ENCODE data around the gene HOATZ. TPM values are rescaled to one million over a fixed set of nuclear protein-coding genes. Genes with fewer than 3 reads are reported as not detected.

Gene HOATZ
- total RNA-seq, 1 donor from 2014 or later = not detected

GRCh38 chr11:111569476-111569875, 54.9 kb downstream of the HOATZ start:
- no peak for TF ChIP-seq CTCF (IDR thresholded peaks at IDR 0.05; ENCODE audit: unreplicated experiment)
- no peak overlapping the region for H3K27ac Mint-ChIP-seq (ENCODE audit: unreplicated experiment)
- no peaks in the 10 kb centered on the region for H3K9me3 Mint-ChIP-seq (ENCODE audit: unreplicated experiment)
- H3K4me1 Mint-ChIP-seq (ENCODE audit: unreplicated experiment) = peaks cover 14% of the 10 kb centered on the region
- H3K4me3 Mint-ChIP-seq (ENCODE audit: unreplicated experiment) = no peak overlapping the region
- H3K27me3 Mint-ChIP-seq (ENCODE audit: unreplicated experiment) = no peaks in the 10 kb centered on the region
- no peaks in the 10 kb centered on the region for H3K36me3 Mint-ChIP-seq (ENCODE audit: low read depth, unreplicated experiment)
- no peak for DNase-seq (ENCODE audit: low spot score)

- no peak for DNase-seq (ENCODE audit: low spot score)
- Mint-ChIP-seq H3K4me1 (ENCODE audit: unreplicated experiment) (peaks cover 22% of the 10 kb centered on the region), H3K9me3 (ENCODE audit: unreplicated experiment) (no peaks in the 10 kb centered on the region), H3K27ac (ENCODE audit: unreplicated experiment) (no peak overlapping the region), H3K27me3 (ENCODE audit: unreplicated experiment) (no peaks in the 10 kb centered on the region), H3K36me3 (ENCODE audit: low read depth, unreplicated experiment) (no peaks in the 10 kb centered on the region), H3K4me3 (ENCODE audit: unreplicated experiment) (no peak overlapping the region)
- TF ChIP-seq CTCF (IDR thresholded peaks at IDR 0.05; ENCODE audit: unreplicated experiment) = no peak
These were observed 56.2 kb downstream of the HOATZ start for GRCh38 chr11:111570796-111571195.

GRCh38 chr11:111571829-111572501, 57.4 kb downstream of the HOATZ start:
- Mint-ChIP-seq H3K4me1 (ENCODE audit: unreplicated experiment) (peaks cover 22% of the 10 kb centered on the region), H3K4me3 (ENCODE audit: unreplicated experiment) (no peak overlapping the region), H3K27me3 (ENCODE audit: unreplicated experiment) (no peaks in the 10 kb centered on the region), H3K9me3 (ENCODE audit: unreplicated experiment) (no peaks in the 10 kb centered on the region), H3K36me3 (ENCODE audit: low read depth, unreplicated experiment) (no peaks in the 10 kb centered on the region), H3K27ac (ENCODE audit: unreplicated experiment) (no peak overlapping the region)
- no peak for DNase-seq (ENCODE audit: low spot score)
- TF ChIP-seq CTCF (IDR thresholded peaks at IDR 0.05; ENCODE audit: unreplicated experiment) = no peak

- Mint-ChIP-seq H3K36me3 (ENCODE audit: low read depth, unreplicated experiment) (no peaks in the 10 kb centered on the region), H3K4me3 (ENCODE audit: unreplicated experiment) (no peak overlapping the region), H3K9me3 (ENCODE audit: unreplicated experiment) (no peaks in the 10 kb centered on the region), H3K4me1 (ENCODE audit: unreplicated experiment) (peaks cover 22% of the 10 kb centered on the region), H3K27ac (ENCODE audit: unreplicated experiment) (no peak overlapping the region), H3K27me3 (ENCODE audit: unreplicated experiment) (no peaks in the 10 kb centered on the region)
- TF ChIP-seq CTCF (IDR thresholded peaks at IDR 0.05; ENCODE audit: unreplicated experiment) = no peak
- no peak for DNase-seq (ENCODE audit: low spot score)
These were observed 58.0 kb downstream of the HOATZ start for GRCh38 chr11:111572581-111572980.

GRCh38 chr11:111573821-111574249, 59.3 kb downstream of the HOATZ start:
- H3K4me1 Mint-ChIP-seq (ENCODE audit: unreplicated experiment) = peaks cover 22% of the 10 kb centered on the region

More at GRCh38 chr11:111573821-111574249, 59.3 kb downstream of the HOATZ start:
- H3K36me3 Mint-ChIP-seq (ENCODE audit: low read depth, unreplicated experiment) = no peaks in the 10 kb centered on the region
- no peaks in the 10 kb centered on the region for H3K27me3 Mint-ChIP-seq (ENCODE audit: unreplicated experiment)
- H3K4me3 Mint-ChIP-seq (ENCODE audit: unreplicated experiment) = no peak overlapping the region
- DNase-seq (ENCODE audit: low spot score) = no peak
- H3K27ac Mint-ChIP-seq (ENCODE audit: unreplicated experiment) = no peak overlapping the region
- H3K9me3 Mint-ChIP-seq (ENCODE audit: unreplicated experiment) = no peaks in the 10 kb centered on the region
- no peak for TF ChIP-seq CTCF (IDR thresholded peaks at IDR 0.05; ENCODE audit: unreplicated experiment)
